Loucy (cell line): Measurements from ENCODE around the gene VWA8.
"Not testable (repeated sequence)": the region's sequence is repeated elsewhere in the genome, so short reads cannot be mapped to it uniquely, and the experiment has no call there.

Experiments used
- H2AFZ ChIP-seq: fragments of 200-600 bp; sonication (generic); 2 replicates; pipeline ENCODE4 v1.6.0; 2016; ENCODE audit warnings: antibody characterized with exemption, mild to moderate bottlenecking, low read length, moderate library complexity
- H3F3A ChIP-seq: fragments of 200-600 bp; 2 replicates; pipeline ENCODE4 v1.6.0; 2016; ENCODE audit warnings: antibody characterized with exemption, low read depth, mild to moderate bottlenecking
- H3K27me3 ChIP-seq: fragments of 200-600 bp; sonication (generic); 2 replicates; pipeline ENCODE4 v1.6.1; 2014; ENCODE audit warnings: low read length, mild to moderate bottlenecking; ENCODE audit not compliant: insufficient read depth, poor library complexity, severe bottlenecking
- H3K36me3 ChIP-seq: fragments of 200-600 bp; sonication (generic); 2 replicates; pipeline ENCODE4 v1.6.1; 2016; ENCODE audit warnings: low read length; ENCODE audit not compliant: insufficient read depth
- H3K4me1 ChIP-seq: fragments of 200-600 bp; sonication (generic); 2 replicates; pipeline ENCODE4 v1.5.1; 2014; ENCODE audit warnings: low read length, mild to moderate bottlenecking; ENCODE audit not compliant: insufficient read depth, poor library complexity, severe bottlenecking
- H3K4me2 ChIP-seq: fragments of 200-600 bp; sonication (generic); 2 replicates; pipeline ENCODE4 v1.6.0; 2014; ENCODE audit warnings: antibody characterized with exemption, low read length, low read depth, mild to moderate bottlenecking; ENCODE audit not compliant: poor library complexity, severe bottlenecking
- H3K4me3 ChIP-seq: fragments of 200-600 bp; sonication (generic); 2 replicates; pipeline ENCODE4 v1.5.1; 2014; ENCODE audit warnings: low read length, mild to moderate bottlenecking, mixed read lengths; ENCODE audit not compliant: poor library complexity, severe bottlenecking
- H3K79me2 ChIP-seq: fragments of 200-600 bp; sonication (generic); 2 replicates; pipeline ENCODE4 v1.6.1; 2014; ENCODE audit warnings: low read length; ENCODE audit not compliant: insufficient read depth
- H3K9ac ChIP-seq: fragments of 200-600 bp; sonication (generic); 2 replicates; pipeline ENCODE4 v1.6.0; 2014; ENCODE audit warnings: mild to moderate bottlenecking, low read depth, low read length, moderate library complexity; ENCODE audit not compliant: poor library complexity, severe bottlenecking
- H3K9me2 ChIP-seq: fragments of 200-600 bp; sonication (generic); replicated peaks from 2 replicates; pipeline ENCODE4 v1.6.1; 2016; ENCODE audit warnings: low read depth, low read length, mixed read lengths
- H3K9me3 ChIP-seq: fragments of 200-600 bp; sonication (generic); 2 replicates; pipeline ENCODE4 v1.6.1; 2014; ENCODE audit warnings: mild to moderate bottlenecking, antibody characterized with exemption, low read length, low read depth; ENCODE audit not compliant: insufficient read depth
- H4K20me1 ChIP-seq: fragments of 200-600 bp; sonication (generic); 2 replicates; pipeline ENCODE4 v1.6.0; 2014; ENCODE audit warnings: antibody characterized with exemption, low read length, mild to moderate bottlenecking; ENCODE audit not compliant: insufficient read depth, poor library complexity, severe bottlenecking
- EZH2phosphoT487 ChIP-seq: fragments of 200-600 bp; IDR thresholded peaks from 2 replicates; pipeline ENCODE4 v1.6.1; 2018; ENCODE audit warnings: antibody characterized with exemption, mild to moderate bottlenecking, moderate library complexity, borderline replicate concordance
- TF ChIP-seq, protein P1 (sequence below): fragments of 200-600 bp; sonication (generic); conservative IDR thresholded peaks from 2 replicates; pipeline ENCODE4 v1.5.1; 2014; ENCODE audit warnings: mild to moderate bottlenecking, antibody characterized with exemption, low read length

VWA8 gene

DNA sequence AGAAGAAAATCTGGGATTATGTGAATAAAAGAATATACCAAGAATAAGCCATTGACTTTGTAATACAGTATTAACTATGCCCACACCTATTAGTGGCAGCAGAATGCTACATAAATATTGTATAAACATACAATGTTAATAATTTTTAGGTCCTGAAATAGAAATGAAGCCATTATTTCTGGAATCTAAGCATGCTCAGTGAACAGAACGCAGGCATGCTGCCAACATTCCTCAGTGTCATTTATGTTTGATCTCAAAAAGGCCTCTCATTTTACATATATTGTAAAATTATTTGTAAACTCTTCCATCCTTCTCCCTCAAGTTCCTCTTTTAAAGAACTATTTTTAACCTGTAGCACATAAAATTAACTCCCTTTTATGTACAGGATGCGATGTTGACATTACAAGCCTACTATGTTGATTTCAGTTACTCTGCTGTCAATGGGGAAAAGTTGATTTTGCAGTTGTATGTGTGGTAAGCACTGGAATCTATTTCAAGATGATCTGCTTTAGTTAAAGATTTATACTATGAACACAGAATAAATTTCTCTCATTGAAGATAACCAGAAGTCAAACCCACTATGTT is 118.8 kb downstream of the VWA8 start:
- H3K4me2 ChIP-seq, result peak overlapping the region; percentile 10
- H3F3A ChIP-seq, result no peaks in the 10 kb centered on the region
- no peak overlapping the region for H3K4me3 ChIP-seq
- H3K9ac ChIP-seq, result no peak overlapping the region
- peaks cover 11% of the 10 kb centered on the region for H3K4me1 ChIP-seq
- H3K79me2 ChIP-seq, result no peaks in the 10 kb centered on the region
- TF ChIP-seq EZH2phosphoT487, result no peak
- TF ChIP-seq, protein P1, sequence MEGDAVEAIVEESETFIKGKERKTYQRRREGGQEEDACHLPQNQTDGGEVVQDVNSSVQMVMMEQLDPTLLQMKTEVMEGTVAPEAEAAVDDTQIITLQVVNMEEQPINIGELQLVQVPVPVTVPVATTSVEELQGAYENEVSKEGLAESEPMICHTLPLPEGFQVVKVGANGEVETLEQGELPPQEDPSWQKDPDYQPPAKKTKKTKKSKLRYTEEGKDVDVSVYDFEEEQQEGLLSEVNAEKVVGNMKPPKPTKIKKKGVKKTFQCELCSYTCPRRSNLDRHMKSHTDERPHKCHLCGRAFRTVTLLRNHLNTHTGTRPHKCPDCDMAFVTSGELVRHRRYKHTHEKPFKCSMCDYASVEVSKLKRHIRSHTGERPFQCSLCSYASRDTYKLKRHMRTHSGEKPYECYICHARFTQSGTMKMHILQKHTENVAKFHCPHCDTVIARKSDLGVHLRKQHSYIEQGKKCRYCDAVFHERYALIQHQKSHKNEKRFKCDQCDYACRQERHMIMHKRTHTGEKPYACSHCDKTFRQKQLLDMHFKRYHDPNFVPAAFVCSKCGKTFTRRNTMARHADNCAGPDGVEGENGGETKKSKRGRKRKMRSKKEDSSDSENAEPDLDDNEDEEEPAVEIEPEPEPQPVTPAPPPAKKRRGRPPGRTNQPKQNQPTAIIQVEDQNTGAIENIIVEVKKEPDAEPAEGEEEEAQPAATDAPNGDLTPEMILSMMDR, result no peak
- H2AFZ ChIP-seq, result no peak overlapping the region
- no peaks in the 10 kb centered on the region for H3K27me3 ChIP-seq
- no peaks in the 10 kb centered on the region for H3K9me2 ChIP-seq
- H4K20me1 ChIP-seq, result no peaks in the 10 kb centered on the region
- H3K36me3 ChIP-seq, result no peaks in the 10 kb centered on the region
- H3K9me3 ChIP-seq, result no peaks in the 10 kb centered on the region

DNA sequence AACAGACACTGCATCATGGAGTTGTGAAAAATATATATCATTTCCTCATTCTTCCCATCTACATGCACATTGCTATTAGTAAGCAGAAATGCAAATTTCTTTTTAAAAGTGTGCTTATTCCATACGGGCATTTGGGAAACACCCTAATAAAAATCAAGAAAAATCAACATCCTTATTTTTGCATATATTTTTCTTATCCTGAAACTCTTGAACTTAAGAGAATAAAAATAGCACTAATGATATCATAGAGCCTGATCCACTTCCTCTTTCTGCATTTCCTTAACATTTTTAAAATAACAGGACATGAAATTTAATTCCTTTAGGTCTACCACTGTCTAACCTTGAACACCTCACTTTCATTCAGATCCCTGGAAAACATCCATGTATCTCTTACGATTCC is 123.3 kb downstream of the VWA8 start:
- TF ChIP-seq EZH2phosphoT487, result no peak
- TF ChIP-seq, protein P1, result no peak

DNA sequence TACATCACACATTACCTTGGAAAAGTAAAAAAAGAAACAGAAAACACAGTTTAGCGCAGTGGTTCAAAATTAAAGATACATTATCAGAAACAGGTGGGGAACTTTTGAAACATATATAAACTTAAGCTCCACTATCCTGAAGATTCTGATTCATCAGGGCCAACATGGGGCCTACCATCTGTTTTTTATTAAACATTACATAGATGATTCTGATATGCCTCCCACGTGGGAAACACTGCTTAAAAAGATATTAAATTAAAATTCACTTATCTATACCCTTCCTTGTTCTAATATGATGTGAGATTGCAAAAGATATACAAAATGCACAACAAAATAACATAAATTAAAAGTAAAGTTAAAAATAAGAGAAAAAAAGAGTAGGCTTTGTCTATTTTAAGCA is 125.0 kb downstream of the VWA8 start:
- Histone ChIP-seq H3K9me3 (no peaks in the 10 kb centered on the region), H3K36me3 (peaks cover 5% of the 10 kb centered on the region; the same call in 1 of the 2 replicates), H3K9ac (no peak overlapping the region), H3K4me3 (no peak overlapping the region), H4K20me1 (no peaks in the 10 kb centered on the region), H3K4me2 (no peak overlapping the region), H3K9me2 (no peaks in the 10 kb centered on the region), H3K4me1 (peaks cover 11% of the 10 kb centered on the region), H3K79me2 (no peaks in the 10 kb centered on the region), H2AFZ (no peak overlapping the region), H3K27me3 (no peaks in the 10 kb centered on the region), H3F3A (no peaks in the 10 kb centered on the region)
- TF ChIP-seq EZH2phosphoT487, result no peak
- TF ChIP-seq, protein P1, result no peak

More for the DNA sequence above, 123.3 kb downstream of the VWA8 start:
- no peaks in the 10 kb centered on the region for H3F3A ChIP-seq
- peaks cover 11% of the 10 kb centered on the region for H3K4me1 ChIP-seq
- no peaks in the 10 kb centered on the region for H3K79me2 ChIP-seq
- H3K4me3 ChIP-seq, result no peak overlapping the region
- no peak overlapping the region for H3K9ac ChIP-seq
- H3K36me3 ChIP-seq, result peaks cover 5% of the 10 kb centered on the region; the same call in 1 of the 2 replicates
- no peak overlapping the region for H3K4me2 ChIP-seq
- H3K9me2 ChIP-seq, result no peaks in the 10 kb centered on the region
- no peaks in the 10 kb centered on the region for H3K9me3 ChIP-seq
- H3K27me3 ChIP-seq, result no peaks in the 10 kb centered on the region
- no peak overlapping the region for H2AFZ ChIP-seq
- no peaks in the 10 kb centered on the region for H4K20me1 ChIP-seq

DNA sequence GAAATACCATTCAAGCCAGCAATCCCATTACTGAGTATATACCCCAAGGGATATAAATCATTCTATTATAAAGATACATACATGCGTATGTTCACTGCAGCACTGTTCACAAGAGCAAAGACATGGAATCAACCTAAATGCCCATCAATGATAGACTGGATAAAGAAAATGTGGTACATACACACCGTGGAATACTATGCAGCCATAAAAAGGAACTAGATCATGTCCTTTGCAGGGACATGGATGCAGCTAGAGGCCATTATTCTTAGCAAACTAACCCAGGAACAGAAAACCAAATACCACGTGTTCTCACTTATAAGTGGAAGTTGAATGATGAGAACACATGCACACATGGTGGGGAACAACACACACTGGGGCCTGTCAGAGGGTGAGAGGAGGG is 126.2 kb downstream of the VWA8 start:
- not testable (repeated sequence) for H3K79me2 ChIP-seq, H3K9ac ChIP-seq, H3K36me3 ChIP-seq, H4K20me1 ChIP-seq, H3K27me3 ChIP-seq, H3K4me3 ChIP-seq, H2AFZ ChIP-seq, H3F3A ChIP-seq, H3K9me2 ChIP-seq, H3K4me2 ChIP-seq, H3K9me3 ChIP-seq
- H3K4me1 ChIP-seq, result peaks cover 11% of the 10 kb centered on the region
